ENCODE measurements around the gene RESP18. TPM values are rescaled to one million over a fixed set of nuclear protein-coding genes. Genes with fewer than 3 reads are reported as not detected.
"Not testable (repeated sequence)": the region's sequence is repeated elsewhere in the genome, so short reads cannot be mapped to it uniquely, and the experiment has no call there.

RESP18 gene
- total RNA-seq, 1 donor from 2014 or later, result not detected

- intact Hi-C loops (cut with micrococcal nuclease), result no loop called here
These were observed 6.8 kb downstream of the RESP18 start for GRCh38 chr2:219325657-219326315.

DNA sequence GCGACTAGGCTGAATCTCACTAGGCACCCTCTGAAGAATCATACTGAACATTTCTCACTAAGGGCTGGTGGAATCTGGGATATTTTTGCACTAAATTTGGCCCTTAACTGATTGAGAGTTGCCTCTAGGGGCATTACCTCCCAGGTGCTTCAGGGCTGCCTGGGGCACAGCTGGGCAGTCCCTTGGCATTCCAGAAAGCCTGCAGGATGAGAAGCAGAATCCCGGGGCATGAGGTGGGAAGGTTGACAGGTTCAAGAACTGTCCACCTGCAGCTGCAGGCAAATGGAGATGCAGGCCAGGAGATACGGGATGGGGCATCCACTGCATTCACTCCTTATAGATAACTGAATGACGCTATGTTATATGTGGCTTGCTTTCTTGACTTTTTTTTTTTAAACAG lies 7.4 kb downstream of the RESP18 start:
- intact Hi-C loops (cut with micrococcal nuclease), result no loop called here

DNA sequence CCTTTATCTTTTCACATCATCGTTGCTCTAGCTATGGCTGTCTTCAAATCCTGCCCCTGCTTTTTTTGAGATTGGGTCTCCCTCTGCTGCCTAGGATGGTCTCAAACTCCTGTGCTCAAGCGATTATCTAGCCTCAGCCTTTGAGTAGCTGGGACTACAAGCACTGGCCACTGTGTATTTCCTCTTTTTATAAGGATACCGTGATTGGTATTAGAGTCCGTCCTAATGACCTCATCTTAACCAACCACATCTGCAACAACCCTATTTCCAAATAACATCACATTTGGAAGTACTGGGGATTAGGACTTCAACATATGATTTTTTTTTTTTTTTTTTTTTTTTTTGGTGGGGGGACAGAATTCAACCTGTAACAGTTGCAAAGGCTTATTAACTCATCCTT lies 9.1 kb downstream of the RESP18 start:
- intact Hi-C loops (cut with micrococcal nuclease), result no loop called here

DNA sequence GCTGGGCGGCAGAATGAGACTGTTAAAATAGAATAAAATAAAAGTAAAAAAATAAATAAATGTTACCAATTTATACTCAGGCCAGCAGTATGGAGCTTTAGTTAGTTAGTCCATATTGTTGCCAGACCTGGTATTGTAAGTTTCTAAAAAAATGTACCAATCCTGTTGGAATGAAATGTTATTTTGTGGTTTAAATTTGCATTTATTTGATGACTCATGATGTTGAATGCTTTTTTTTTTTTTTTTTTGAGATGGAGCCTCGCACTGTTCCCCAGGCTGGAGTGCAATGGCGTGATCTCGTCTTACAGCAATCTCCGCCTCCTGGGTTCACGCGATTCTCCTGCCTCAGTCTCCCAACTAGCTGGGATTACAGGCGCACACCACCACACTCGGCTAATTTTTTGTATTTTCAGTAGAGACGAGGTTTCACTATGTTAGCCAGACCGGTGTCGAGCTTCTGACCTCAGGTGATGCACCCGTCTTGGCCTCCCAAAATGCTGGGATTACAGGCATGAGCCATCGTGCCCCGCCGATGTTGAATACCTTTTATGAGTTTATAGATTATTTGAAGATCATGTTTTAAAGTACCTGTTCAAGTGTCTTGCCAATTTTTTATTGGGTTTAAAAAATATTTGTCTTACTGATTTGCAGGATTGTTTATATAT lies 17.6 kb downstream of the RESP18 start:
- intact Hi-C loops (cut with micrococcal nuclease), result no loop called here

DNA sequence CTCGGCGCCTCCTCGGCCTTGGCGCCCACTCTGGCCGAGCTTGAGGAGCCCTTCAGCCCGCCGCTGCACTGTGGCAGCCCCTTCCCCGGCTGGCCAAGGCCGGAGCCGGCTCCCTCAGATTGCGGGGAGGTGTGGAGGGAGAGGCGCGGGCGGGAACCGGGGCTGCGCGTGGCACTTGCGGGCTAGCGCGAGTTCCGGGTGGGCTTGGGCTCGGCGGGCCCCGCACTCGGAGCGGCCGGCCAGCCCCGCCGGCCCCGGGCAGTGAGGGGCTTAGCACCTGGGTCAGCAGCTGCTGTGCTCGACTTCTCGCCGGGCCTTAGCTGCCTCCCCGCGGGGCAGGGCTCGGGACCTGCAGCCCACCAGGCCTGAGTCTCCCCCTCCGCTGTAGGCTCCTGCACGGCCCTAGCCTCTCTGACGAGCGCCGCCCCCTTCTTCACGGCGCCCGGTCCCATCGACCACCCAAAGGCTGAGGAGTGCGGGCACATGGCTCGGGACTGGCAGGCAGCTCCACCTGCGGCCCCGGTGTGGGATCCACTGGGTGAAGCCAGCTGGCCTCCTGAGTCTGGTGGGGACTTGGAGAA lies 19.8 kb downstream of the RESP18 start:
- intact Hi-C loops (cut with micrococcal nuclease), result not testable (repeated sequence)

GRCh38 chr2:219309278-219309677 lies 23.3 kb downstream of the RESP18 start, which contains the start of gene PTPRN:
PTPRN (minus strand) TSS chr2:219309401; CDS start chr2:219309332, 69 bp downstream.
- intact Hi-C loops (cut with micrococcal nuclease), result no loop called here

DNA sequence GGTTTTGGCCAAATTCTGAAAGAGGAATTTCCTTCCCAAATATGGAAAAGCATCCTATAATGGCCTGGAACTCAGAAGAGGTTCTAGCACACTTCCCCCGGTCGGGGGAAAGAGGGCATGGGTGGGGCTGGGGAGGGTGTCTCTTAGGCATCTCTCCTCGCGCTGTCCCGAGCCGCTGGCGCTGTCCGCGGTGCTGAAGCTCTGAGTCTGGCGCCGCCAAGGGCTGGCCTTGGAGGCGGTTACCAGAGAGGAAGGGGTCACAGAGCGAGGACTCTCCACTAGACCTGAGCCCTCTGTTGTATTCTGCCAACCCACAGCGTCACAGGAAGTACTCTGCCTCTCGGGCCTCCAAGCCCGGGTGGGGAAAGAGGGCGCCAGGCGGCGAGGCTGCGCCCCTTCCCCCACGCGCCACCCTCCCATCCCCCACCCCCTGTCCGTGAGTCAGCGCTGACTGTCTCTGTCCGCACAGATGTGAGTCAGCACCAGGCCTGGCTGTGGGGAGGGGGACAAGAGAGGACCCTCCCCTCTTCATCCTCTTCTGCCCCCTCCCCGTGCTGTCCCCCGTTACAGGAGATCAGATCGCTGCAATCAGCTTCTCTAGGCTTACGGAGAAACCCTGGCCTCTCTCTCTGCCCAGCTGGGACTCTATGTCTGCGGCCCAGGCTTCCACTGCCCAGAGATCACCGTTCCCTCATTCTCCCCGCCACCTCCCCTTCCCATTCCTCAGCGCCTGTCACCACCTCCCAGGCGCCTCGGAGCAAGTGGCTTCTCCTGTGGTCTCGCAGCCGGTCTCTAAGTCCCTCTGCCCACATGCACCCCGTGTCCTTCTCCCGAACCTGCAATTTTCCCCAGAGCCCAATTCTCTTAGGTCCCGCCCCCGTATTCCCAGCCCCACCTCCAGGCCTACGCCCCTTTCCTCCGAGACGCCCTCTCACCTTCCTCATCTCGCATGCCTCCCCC lies 24.1 kb downstream of the RESP18 start:
- intact Hi-C loops (cut with micrococcal nuclease), result no loop called here

GRCh38 chr2:219306047-219306446 lies 26.5 kb downstream of the RESP18 start:
- intact Hi-C loops (cut with micrococcal nuclease), result no loop called here

GRCh38 chr2:219304223-219304622 lies 28.3 kb downstream of the RESP18 start:
- intact Hi-C loops (cut with micrococcal nuclease), result no loop called here

DNA sequence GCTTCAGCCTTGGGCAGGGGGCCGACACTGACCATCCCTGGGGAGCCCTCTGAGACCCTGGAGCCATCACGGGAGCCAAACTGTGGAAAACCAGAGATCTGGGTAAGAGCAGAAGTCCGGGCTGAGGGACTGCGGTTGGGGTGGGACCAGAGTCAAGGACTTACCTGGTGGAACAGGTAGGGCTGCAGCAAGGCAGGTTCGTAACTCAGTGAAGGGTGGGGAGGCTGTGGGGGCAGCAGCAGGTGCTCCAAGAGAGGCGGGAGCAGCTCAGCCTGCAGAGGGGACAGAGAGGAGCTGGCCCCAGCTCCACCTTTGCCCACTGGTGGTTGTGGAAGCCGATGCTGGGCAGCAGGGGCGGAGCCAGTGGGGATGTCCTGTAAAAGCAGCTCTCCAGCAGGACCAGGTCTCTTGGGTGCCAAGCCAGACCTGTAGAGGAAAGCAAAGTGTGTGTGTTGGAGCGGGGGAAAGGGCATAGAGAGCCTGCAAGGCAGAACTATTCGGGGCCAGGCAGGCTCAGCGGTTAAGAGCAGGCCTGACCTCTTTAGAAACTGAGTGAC lies 30.1 kb downstream of the RESP18 start:
- intact Hi-C loops (cut with micrococcal nuclease), result no loop called here

DNA sequence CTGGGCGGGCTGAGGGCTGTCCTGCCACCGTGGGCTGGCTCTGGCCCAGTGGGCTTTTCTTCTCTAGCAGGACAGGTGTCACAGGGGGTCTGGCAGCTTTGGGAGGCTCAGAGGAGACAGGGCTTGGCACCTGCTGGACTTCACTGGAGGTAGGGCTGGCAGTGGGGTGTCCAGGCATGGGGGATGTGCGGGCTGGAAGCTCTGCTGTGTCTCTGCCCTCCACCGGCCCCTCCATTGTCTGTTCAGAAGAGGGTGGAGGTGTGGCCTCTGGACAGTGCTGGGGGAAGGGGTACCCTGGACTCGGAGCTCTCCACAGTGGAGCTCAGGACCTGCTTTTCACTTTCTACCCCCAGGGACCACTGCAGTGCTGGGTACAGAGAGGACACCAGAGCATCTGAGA lies 32.5 kb downstream of the RESP18 start:
- intact Hi-C loops (cut with micrococcal nuclease), result no loop called here

GRCh38 chr2:219299372-219299760 lies 33.2 kb downstream of the RESP18 start:
- intact Hi-C loops (cut with micrococcal nuclease), result loop anchor here (5.0 kb wide), 2 partner anchors 88 to 122 kb away; partner anchors contain the start of genes CNPPD1, DNPEP and RETREG2

- intact Hi-C loops (cut with micrococcal nuclease), result loop anchor here (1.0 to 5.0 kb wide), 4 partner anchors 88 to 241 kb away; partner anchors contain the start of genes CNPPD1, DNPEP, NHEJ1 and RETREG2
These were observed 33.7 kb downstream of the RESP18 start for GRCh38 chr2:219298759-219299371.

GRCh38 chr2:219297766-219298456 lies 34.6 kb downstream of the RESP18 start:
- intact Hi-C loops (cut with micrococcal nuclease), result loop anchor here (1.0 to 5.0 kb wide), 4 partner anchors 89 to 240 kb away; partner anchors contain the start of genes CNPPD1, DNPEP, NHEJ1 and RETREG2

DNA sequence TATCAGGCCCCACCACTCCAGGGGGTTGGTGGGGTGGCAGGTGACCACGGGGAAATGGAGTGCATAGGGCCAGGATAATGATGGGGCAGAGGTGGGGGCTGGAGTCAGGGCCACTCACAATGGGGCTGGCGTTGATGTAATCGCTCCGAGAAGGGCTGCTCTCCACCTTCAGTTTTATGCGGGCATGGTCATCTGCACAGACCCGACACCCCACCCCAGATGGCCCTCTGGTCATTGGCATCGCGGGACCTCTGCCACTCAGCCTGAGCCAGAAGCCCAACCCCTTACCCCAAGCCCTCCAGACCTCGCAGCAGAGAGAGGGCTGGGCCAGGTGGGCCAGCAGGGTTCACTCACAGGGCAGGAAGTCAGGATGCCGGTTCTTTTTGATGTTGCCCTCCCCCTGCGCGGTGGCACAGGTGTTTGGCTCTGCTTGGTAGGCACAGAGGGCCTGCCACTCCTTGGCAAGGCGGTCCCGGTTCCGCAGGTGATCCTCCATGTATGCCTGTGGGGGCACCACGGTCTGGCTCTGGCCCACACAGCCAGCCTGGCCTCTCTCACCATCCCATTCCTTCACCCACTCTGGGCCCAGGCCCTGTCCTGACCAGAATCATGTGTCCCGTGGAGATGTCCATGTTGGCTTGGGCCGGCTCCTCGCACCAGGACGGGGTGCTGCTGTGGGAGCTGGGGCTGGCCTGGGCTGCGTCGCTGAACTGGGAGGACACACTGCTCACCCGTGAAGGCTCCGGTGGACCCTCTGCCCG lies 35.7 kb downstream of the RESP18 start:
- intact Hi-C loops (cut with micrococcal nuclease), result loop anchor here (5.0 kb wide), 2 partner anchors 90 to 120 kb away; partner anchors contain the start of genes CNPPD1, DNPEP and RETREG2

GRCh38 chr2:219296142-219296541 lies 36.4 kb downstream of the RESP18 start:
- intact Hi-C loops (cut with micrococcal nuclease), result loop anchor here (5.0 kb wide), 2 partner anchors 91 to 119 kb away; partner anchors contain the start of genes CNPPD1, DNPEP and RETREG2

- intact Hi-C loops (cut with micrococcal nuclease), result loop anchor here (1.0 to 5.0 kb wide), 7 partner anchors 15 to 117 kb away; partner anchors contain the start of genes ANKZF1, ATG9A, CNPPD1 and DNAJB2
These were observed 37.9 kb downstream of the RESP18 start for GRCh38 chr2:219294356-219295351.
